ENCODE data around the gene TAF13.
A peak's percentile ranks its signal among the peaks of the same experiment; 100 is the strongest.

Gene TAF13

GRCh38 chr1:109050228-109050995 is 25.4 kb downstream of the TAF13 start:
- H3K4me3 ChIP-seq (ENCODE audit: low read depth, low read length) = no peak overlapping the region
- DNase-seq (ENCODE audit: low read depth) = no peak
- TF ChIP-seq, protein P1, sequence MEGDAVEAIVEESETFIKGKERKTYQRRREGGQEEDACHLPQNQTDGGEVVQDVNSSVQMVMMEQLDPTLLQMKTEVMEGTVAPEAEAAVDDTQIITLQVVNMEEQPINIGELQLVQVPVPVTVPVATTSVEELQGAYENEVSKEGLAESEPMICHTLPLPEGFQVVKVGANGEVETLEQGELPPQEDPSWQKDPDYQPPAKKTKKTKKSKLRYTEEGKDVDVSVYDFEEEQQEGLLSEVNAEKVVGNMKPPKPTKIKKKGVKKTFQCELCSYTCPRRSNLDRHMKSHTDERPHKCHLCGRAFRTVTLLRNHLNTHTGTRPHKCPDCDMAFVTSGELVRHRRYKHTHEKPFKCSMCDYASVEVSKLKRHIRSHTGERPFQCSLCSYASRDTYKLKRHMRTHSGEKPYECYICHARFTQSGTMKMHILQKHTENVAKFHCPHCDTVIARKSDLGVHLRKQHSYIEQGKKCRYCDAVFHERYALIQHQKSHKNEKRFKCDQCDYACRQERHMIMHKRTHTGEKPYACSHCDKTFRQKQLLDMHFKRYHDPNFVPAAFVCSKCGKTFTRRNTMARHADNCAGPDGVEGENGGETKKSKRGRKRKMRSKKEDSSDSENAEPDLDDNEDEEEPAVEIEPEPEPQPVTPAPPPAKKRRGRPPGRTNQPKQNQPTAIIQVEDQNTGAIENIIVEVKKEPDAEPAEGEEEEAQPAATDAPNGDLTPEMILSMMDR (IDR thresholded peaks at IDR 0.05; ENCODE audit: low read depth, low read length, missing control alignments) = no peak

- TF ChIP-seq, protein P1 (IDR thresholded peaks at IDR 0.05; ENCODE audit: low read depth, low read length, missing control alignments) = no peak
- H3K4me3 ChIP-seq (ENCODE audit: low read depth, low read length) = no peak overlapping the region
- no peak for DNase-seq (ENCODE audit: low read depth)
Measured at GRCh38 chr1:109048335-109048734, 27.5 kb downstream of the TAF13 start.

- TF ChIP-seq, protein P1 (IDR thresholded peaks at IDR 0.05; ENCODE audit: low read depth, low read length, missing control alignments) = no peak
- no peak for DNase-seq (ENCODE audit: low read depth)
- no peak overlapping the region for H3K4me3 ChIP-seq (ENCODE audit: low read depth, low read length)
Measured at GRCh38 chr1:109047339-109047738, 28.5 kb downstream of the TAF13 start.

DNA sequence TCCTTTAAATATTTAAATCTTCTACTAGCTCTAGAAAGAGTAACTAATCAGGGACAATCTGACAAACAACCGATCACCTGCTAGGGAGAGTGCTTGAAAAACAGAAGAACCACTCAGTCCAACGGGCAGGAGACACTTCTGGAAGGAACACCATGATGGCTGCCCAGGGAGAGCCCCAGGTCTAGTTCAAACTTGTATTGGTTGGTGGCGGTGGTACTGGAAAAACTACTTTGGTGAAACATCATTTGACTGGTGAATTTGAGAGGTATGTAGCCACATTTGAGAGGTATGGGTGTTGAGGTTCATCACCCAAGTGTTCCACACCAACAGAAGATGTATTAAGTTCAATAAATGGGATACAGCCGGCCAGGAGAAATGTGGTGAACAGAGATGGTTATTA is 29.1 kb downstream of the TAF13 start:
- DNase-seq (ENCODE audit: low read depth) = no peak
- H3K4me3 ChIP-seq (ENCODE audit: low read depth, low read length) = no peak overlapping the region
- TF ChIP-seq, protein P1 (IDR thresholded peaks at IDR 0.05; ENCODE audit: low read depth, low read length, missing control alignments) = no peak

DNA sequence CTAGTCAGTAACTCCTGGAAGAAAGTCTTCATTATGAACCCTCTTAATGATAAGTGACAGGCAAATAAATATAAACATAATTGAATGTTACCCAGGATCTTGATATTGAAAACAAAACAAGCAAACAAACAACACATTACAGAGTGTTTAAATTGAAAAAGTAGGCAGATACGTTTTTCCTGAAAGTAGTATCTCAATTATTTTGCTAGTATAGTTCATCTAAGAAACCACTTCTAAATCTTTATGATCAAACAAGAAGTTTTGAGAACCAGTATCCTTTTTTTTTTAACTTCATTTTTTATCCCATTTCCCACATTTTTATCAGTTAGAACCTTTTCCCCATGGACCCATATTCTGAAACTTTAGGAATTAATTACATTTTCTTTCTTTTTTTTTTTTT is 30.2 kb downstream of the TAF13 start:
- no peak for DNase-seq (ENCODE audit: low read depth)
- TF ChIP-seq, protein P1 (IDR thresholded peaks at IDR 0.05; ENCODE audit: low read depth, low read length, missing control alignments) = no peak
- no peak overlapping the region for H3K4me3 ChIP-seq (ENCODE audit: low read depth, low read length)

- peak; percentile 91 for DNase-seq (ENCODE audit: low read depth)
- peak within 1 kb of the TSS; percentile 96 for H3K4me3 ChIP-seq (ENCODE audit: low read depth, low read length)
- TF ChIP-seq, protein P1 (IDR thresholded peaks at IDR 0.05; ENCODE audit: low read depth, low read length, missing control alignments) = no peak
Measured at GRCh38 chr1:109041621-109042468, 34.0 kb downstream of the TAF13 start, which contains the start of gene WDR47. WDR47 (minus strand) TSS chr1:109042102; CDS start chr1:109023512, 18,590 bp downstream.

Data from GM12864 (cell line).